ENCODE data around the gene POLR2J2.
"Not testable (repeated sequence)": the region's sequence is repeated elsewhere in the genome, so short reads cannot be mapped to it uniquely, and the experiment has no call there.

DNA sequence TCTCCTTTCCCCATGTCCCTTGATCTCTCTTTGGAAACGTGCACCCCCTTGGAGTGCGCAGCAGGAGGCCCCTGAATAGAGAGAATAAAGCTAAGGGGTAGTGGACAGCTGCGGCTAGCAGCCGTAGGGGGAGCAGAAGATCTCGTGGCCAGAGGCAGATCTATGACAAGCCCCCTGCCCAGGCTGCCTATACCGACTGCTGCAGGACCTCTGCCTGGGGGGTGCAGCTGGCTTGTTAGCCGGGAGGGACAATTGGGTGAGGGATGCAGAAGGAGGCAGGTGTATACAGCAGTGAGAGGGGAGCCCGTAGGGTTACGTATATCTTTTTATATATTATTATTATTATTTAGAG lies 469 bp upstream of the POLR2J2 start:
- TF ChIP-seq EZH2 (IDR thresholded peaks at IDR 0.05; ENCODE audit: low read length, unreplicated experiment); EZH2phosphoT487 (IDR thresholded peaks at IDR 0.05; ENCODE audit: borderline replicate concordance, low read length): not testable (repeated sequence)
- TF ChIP-seq, protein P1, sequence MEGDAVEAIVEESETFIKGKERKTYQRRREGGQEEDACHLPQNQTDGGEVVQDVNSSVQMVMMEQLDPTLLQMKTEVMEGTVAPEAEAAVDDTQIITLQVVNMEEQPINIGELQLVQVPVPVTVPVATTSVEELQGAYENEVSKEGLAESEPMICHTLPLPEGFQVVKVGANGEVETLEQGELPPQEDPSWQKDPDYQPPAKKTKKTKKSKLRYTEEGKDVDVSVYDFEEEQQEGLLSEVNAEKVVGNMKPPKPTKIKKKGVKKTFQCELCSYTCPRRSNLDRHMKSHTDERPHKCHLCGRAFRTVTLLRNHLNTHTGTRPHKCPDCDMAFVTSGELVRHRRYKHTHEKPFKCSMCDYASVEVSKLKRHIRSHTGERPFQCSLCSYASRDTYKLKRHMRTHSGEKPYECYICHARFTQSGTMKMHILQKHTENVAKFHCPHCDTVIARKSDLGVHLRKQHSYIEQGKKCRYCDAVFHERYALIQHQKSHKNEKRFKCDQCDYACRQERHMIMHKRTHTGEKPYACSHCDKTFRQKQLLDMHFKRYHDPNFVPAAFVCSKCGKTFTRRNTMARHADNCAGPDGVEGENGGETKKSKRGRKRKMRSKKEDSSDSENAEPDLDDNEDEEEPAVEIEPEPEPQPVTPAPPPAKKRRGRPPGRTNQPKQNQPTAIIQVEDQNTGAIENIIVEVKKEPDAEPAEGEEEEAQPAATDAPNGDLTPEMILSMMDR (conservative IDR thresholded peaks at IDR 0.05; ENCODE audit: low read depth, low read length), result not testable (repeated sequence)

Data from PC-3 (cell line).